Mesenchymal stem cell (in vitro differentiated cells and primary cell): ENCODE data around the gene COG7.

ENCODE experiments used
- DNase-seq: peaks from one replicate; pipeline ENCODE4 v3.0.0-alpha.2; 2013
- H2AFZ ChIP-seq: one replicate; pipeline ENCODE4 v1.6.1; 2013; ENCODE audit warnings: low read depth, mild to moderate bottlenecking, control low read depth, inconsistent platforms, low read length, moderate library complexity
- H2AK5ac ChIP-seq: 2 replicates; pipeline ENCODE4 v1.6.1; 2013; ENCODE audit warnings: low read length, moderate library complexity, mild to moderate bottlenecking, inconsistent platforms; ENCODE audit not compliant: severe bottlenecking
- H2BK120ac ChIP-seq: one replicate; pipeline ENCODE4 v1.6.1; 2013; ENCODE audit warnings: low read depth, mild to moderate bottlenecking, inconsistent platforms, low read length, moderate library complexity
- H2BK12ac ChIP-seq, 2 experiments: one replicate each; pipeline ENCODE4 v1.6.1; 2013; ENCODE audit warnings: inconsistent platforms in 2 of 2, low read length in 2 of 2, mild to moderate bottlenecking in 2 of 2, moderate library complexity in 2 of 2, control low read depth in 1 of 2
- H2BK15ac ChIP-seq: one replicate; pipeline ENCODE4 v1.6.1; 2013; ENCODE audit warnings: mild to moderate bottlenecking, low read depth, inconsistent platforms; ENCODE audit not compliant: poor library complexity, severe bottlenecking
- H2BK5ac ChIP-seq: 2 replicates; pipeline ENCODE4 v1.6.1; 2013; ENCODE audit warnings: low read depth, mild to moderate bottlenecking, low read length, control low read depth, inconsistent platforms; ENCODE audit not compliant: poor library complexity, severe bottlenecking
- H3K14ac ChIP-seq, 2 experiments: one replicate each; pipeline ENCODE4 v1.6.1; 2013; ENCODE audit warnings: inconsistent platforms in 2 of 2, low read length in 2 of 2, control low read depth in 1 of 2, mild to moderate bottlenecking in 1 of 2, moderate library complexity in 1 of 2
- H3K18ac ChIP-seq, 2 experiments: one replicate each; pipeline ENCODE4 v1.6.1; 2013; ENCODE audit warnings: inconsistent platforms in 2 of 2, low read length in 2 of 2, control low read depth in 1 of 2, low read depth in 1 of 2, mild to moderate bottlenecking in 1 of 2
- H3K23ac ChIP-seq, 2 experiments: one replicate each; pipeline ENCODE4 v1.6.1; 2013; ENCODE audit warnings: inconsistent platforms in 2 of 2, low read length in 2 of 2, mild to moderate bottlenecking in 2 of 2, moderate library complexity in 2 of 2, control low read depth in 1 of 2
- H3K27ac ChIP-seq: 2 replicates; pipeline ENCODE4 v1.5.1; 2013; ENCODE audit warnings: mild to moderate bottlenecking, moderate library complexity, low read length, control low read depth, inconsistent platforms; ENCODE audit not compliant: poor library complexity, severe bottlenecking
- H3K27me3 ChIP-seq, 2 experiments: 2 replicates each; pipeline versions ENCODE4 v1.6.1 to v1.7.0; 2013; ENCODE audit warnings: low read length in 2 of 2, mild to moderate bottlenecking in 2 of 2, moderate library complexity in 2 of 2, control low read depth in 1 of 2, inconsistent platforms in 1 of 2; ENCODE audit not compliant: control insufficient read depth in 1 of 2, insufficient read depth in 1 of 2
- H3K36me3 ChIP-seq, 2 experiments: 2 replicates each; pipeline versions ENCODE4 v1.6.1 to v1.7.0; 2013; ENCODE audit warnings: low read length in 2 of 2, control low read depth in 1 of 2, inconsistent platforms in 1 of 2, low read depth in 1 of 2, mild to moderate bottlenecking in 1 of 2; ENCODE audit not compliant: insufficient read depth in 2 of 2, control insufficient read depth in 1 of 2
- H3K4ac ChIP-seq, 2 experiments: one replicate each; pipeline ENCODE4 v1.6.1; 2013; ENCODE audit warnings: inconsistent platforms in 2 of 2, low read length in 2 of 2, mild to moderate bottlenecking in 2 of 2, moderate library complexity in 2 of 2, control low read depth in 1 of 2, low read depth in 1 of 2
- H3K4me1 ChIP-seq: 2 replicates; pipeline ENCODE4 v1.6.1; 2013; ENCODE audit warnings: low read depth, low read length, control low read depth; ENCODE audit not compliant: control insufficient read depth, insufficient read depth
- H3K4me2 ChIP-seq: 2 replicates; pipeline ENCODE4 v1.6.1; 2013; ENCODE audit warnings: low read length, mild to moderate bottlenecking, inconsistent platforms; ENCODE audit not compliant: poor library complexity, severe bottlenecking
- H3K4me3 ChIP-seq, 2 experiments: 2 replicates each; pipeline versions ENCODE4 v1.5.1 to v1.7.0; 2013; ENCODE audit warnings: low read length in 2 of 2, mild to moderate bottlenecking in 2 of 2, control low read depth in 1 of 2, low read depth in 1 of 2; ENCODE audit not compliant: insufficient read depth in 1 of 2
- H3K79me1 ChIP-seq: replicated peaks from 2 replicates; pipeline ENCODE4 v1.6.1; 2013; ENCODE audit warnings: mild to moderate bottlenecking, control low read depth, low read length, inconsistent platforms; ENCODE audit not compliant: poor library complexity, severe bottlenecking
- H3K9ac ChIP-seq: 2 replicates; pipeline ENCODE4 v1.7.0; 2013; ENCODE audit warnings: mild to moderate bottlenecking, low read length, moderate library complexity
- H3K9me3 ChIP-seq: 2 replicates; pipeline ENCODE4 v1.7.0; 2013; ENCODE audit warnings: mild to moderate bottlenecking, low read length; ENCODE audit not compliant: control insufficient read depth
- H4K8ac ChIP-seq: one replicate; pipeline ENCODE4 v1.6.1; 2013; ENCODE audit warnings: inconsistent platforms, mild to moderate bottlenecking, low read length, moderate library complexity
- H4K91ac ChIP-seq: one replicate; pipeline ENCODE4 v1.6.1; 2013; ENCODE audit warnings: mild to moderate bottlenecking, low read length, inconsistent platforms
- WGBS: methylation state at CpG from one replicate; pipeline ENCODE4 v1.1.7; 2013; ENCODE audit warnings: mixed read lengths; 5-methylcytosine and 5-hydroxymethylcytosine counted together

Gene COG7

GRCh38 chr16:23355106-23355670, 97.8 kb downstream of the COG7 start:
- Histone ChIP-seq H3K4me1 (no peaks in the 10 kb centered on the region), H3K27me3 (peaks cover 4 to 13% of the 10 kb centered on the region in 2 experiments), H4K91ac (no peak overlapping the region), H3K9me3 (no peaks in the 10 kb centered on the region), H3K79me1 (no peaks in the 10 kb centered on the region), H3K36me3 (no peaks in the 10 kb centered on the region), H3K4me2 (no peak overlapping the region), H2BK120ac (no peak overlapping the region), H2BK15ac (no peak overlapping the region), H3K9ac (no peak overlapping the region), H2BK5ac (no peak overlapping the region), H3K4ac (no peak overlapping the region), H2AK5ac (no peak overlapping the region), H3K23ac (no peak overlapping the region), H3K4me3 (no peak overlapping the region), H2AFZ (no peak overlapping the region), H3K14ac (no peak overlapping the region), H4K8ac (no peak overlapping the region), H3K27ac (no peak overlapping the region), H2BK12ac (no peak overlapping the region), H3K18ac (no peak overlapping the region)
- DNase-seq = no peak
- 80% methylated on average over 13 of the region's 13 CpGs for WGBS

GRCh38 chr16:23354246-23354645, 98.7 kb downstream of the COG7 start:
- H2BK15ac ChIP-seq = no peak overlapping the region
- H3K27me3 ChIP-seq = peaks cover 4 to 13% of the 10 kb centered on the region in 2 experiments
- H2AK5ac ChIP-seq = no peak overlapping the region
- H3K14ac ChIP-seq = no peak overlapping the region
- no peak overlapping the region for H4K91ac ChIP-seq
- H3K9me3 ChIP-seq = no peaks in the 10 kb centered on the region
- no peaks in the 10 kb centered on the region for H3K36me3 ChIP-seq
- no peak overlapping the region for H3K4me3 ChIP-seq
- H2BK120ac ChIP-seq = no peak overlapping the region
- no peaks in the 10 kb centered on the region for H3K79me1 ChIP-seq
- no peak overlapping the region for H4K8ac ChIP-seq
- H3K4ac ChIP-seq = no peak overlapping the region
- no peaks in the 10 kb centered on the region for H3K4me1 ChIP-seq
- H3K27ac ChIP-seq = no peak overlapping the region
- no peak overlapping the region for H3K23ac ChIP-seq
- no peak overlapping the region for H3K4me2 ChIP-seq
- H3K9ac ChIP-seq = no peak overlapping the region
- H2BK5ac ChIP-seq = no peak overlapping the region
- no peak overlapping the region for H2BK12ac ChIP-seq
- no peak for DNase-seq
- H2AFZ ChIP-seq = no peak overlapping the region
- WGBS = 82% methylated on average over 9 of the region's 9 CpGs
- H3K18ac ChIP-seq = no peak overlapping the region

- no peak overlapping the region for H2BK15ac ChIP-seq
- H3K4me3 ChIP-seq = no peak overlapping the region
- no peak overlapping the region for H2BK5ac ChIP-seq
- H3K23ac ChIP-seq = no peak overlapping the region
- DNase-seq = no peak
- no peak overlapping the region for H3K27ac ChIP-seq
- H3K14ac ChIP-seq = no peak overlapping the region
- no peak overlapping the region for H2BK12ac ChIP-seq
- H2BK120ac ChIP-seq = no peak overlapping the region
- no peak overlapping the region for H3K4ac ChIP-seq
- H3K4me2 ChIP-seq = no peak overlapping the region
- H3K36me3 ChIP-seq = no peaks in the 10 kb centered on the region
- H3K4me1 ChIP-seq = no peaks in the 10 kb centered on the region
- no peak overlapping the region for H2AK5ac ChIP-seq
- H2AFZ ChIP-seq = no peak overlapping the region
- H3K18ac ChIP-seq = no peak overlapping the region
- no peaks in the 10 kb centered on the region for H3K79me1 ChIP-seq
- no peaks in the 10 kb centered on the region for H3K9me3 ChIP-seq
- no peak overlapping the region for H4K8ac ChIP-seq
- H3K27me3 ChIP-seq = peaks cover 4 to 13% of the 10 kb centered on the region in 2 experiments
- H3K9ac ChIP-seq = no peak overlapping the region
- H4K91ac ChIP-seq = no peak overlapping the region
These were observed 99.5 kb downstream of the COG7 start for GRCh38 chr16:23353440-23353839.

DNA sequence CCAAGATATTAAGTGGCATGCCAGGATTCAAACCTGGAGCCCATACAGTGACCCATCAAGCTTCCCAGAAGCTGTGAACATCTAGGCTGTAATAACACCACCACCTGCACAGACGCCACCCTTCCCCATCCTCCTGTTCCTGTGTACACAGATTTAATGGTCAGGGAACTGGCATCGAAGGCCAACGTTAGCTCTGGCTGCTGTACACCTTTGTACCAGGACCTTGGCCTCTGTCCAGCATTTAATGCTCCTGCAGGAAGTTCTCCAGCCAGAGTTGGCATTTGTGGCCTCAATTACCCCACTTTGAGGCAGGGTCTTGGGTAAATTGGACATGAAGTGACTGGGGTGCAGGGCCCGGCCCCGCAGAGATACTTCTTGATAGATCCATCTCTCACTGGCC, 101.6 kb downstream of the COG7 start:
- H3K23ac ChIP-seq = no peak overlapping the region
- H3K27me3 ChIP-seq = peaks cover 4 to 8% of the 10 kb centered on the region in 2 experiments
- H3K14ac ChIP-seq = no peak overlapping the region
- no peak for DNase-seq
- H3K27ac ChIP-seq = no peak overlapping the region
- H2BK12ac ChIP-seq = no peak overlapping the region
- H2AFZ ChIP-seq = no peak overlapping the region
- no peaks in the 10 kb centered on the region for H3K36me3 ChIP-seq
- H3K9ac ChIP-seq = no peak overlapping the region
- no peak overlapping the region for H2BK120ac ChIP-seq
- no peak overlapping the region for H4K8ac ChIP-seq
- H2BK15ac ChIP-seq = no peak overlapping the region
- no peak overlapping the region for H4K91ac ChIP-seq
- no peaks in the 10 kb centered on the region for H3K9me3 ChIP-seq
- no peak overlapping the region for H3K18ac ChIP-seq
- no peaks in the 10 kb centered on the region for H3K4me1 ChIP-seq
- no peak overlapping the region for H3K4me2 ChIP-seq
- H3K79me1 ChIP-seq = no peaks in the 10 kb centered on the region
- H3K4me3 ChIP-seq = no peak overlapping the region
- no peak overlapping the region for H3K4ac ChIP-seq
- WGBS = 78% methylated on average over 5 of the region's 5 CpGs
- H2BK5ac ChIP-seq = no peak overlapping the region
- no peak overlapping the region for H2AK5ac ChIP-seq
